ENCODE results near the gene BDH2.

The BDH2 gene

DNA sequence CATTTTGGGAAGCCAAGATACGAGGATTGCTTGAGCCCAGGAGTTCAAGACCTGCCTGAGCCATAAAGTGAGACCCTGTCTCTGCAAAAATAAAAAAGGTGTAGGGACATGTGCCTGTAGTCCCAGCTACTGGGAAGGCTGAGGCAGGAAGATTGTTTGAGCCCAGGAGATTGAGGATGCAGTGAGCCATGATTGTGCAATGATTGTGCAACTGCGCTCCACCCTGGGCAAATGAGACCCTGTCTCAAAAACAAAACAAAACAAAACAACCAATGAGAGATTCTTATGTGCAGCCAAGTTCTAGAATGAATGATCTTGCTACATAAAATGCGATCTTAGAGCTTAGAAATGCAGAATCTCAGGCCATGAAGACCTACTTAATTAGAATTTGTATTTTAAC, 45.6 kb downstream of the BDH2 start:
- Histone ChIP-seq H3K27ac (ENCODE audit: low read depth, low read length) (no peak overlapping the region), H4K20me1 (ENCODE audit: control insufficient read depth, insufficient read depth, low read depth, low read length) (no peaks in the 10 kb centered on the region), H3K9me3 (ENCODE audit: control insufficient read depth, insufficient read depth, low read length) (no peaks in the 10 kb centered on the region), H3K27me3 (ENCODE audit: control insufficient read depth, low read length) (no peaks in the 10 kb centered on the region), H3K4me3 (ENCODE audit: low read length) (no peak overlapping the region), H3K4me1 (ENCODE audit: control insufficient read depth, low read length) (no peaks in the 10 kb centered on the region), H3K79me2 (ENCODE audit: control insufficient read depth, low read length) (no peaks in the 10 kb centered on the region), H3K36me3 (ENCODE audit: control insufficient read depth, low read length) (peaks cover 21% of the 10 kb centered on the region), H3K4me2 (ENCODE audit: low read length) (no peak overlapping the region), H3F3A (ENCODE audit: control insufficient read depth, insufficient read depth) (peaks cover 7% of the 10 kb centered on the region; the same call in 1 of the 2 replicates), H3K9me2 (replicated peaks; ENCODE audit: control insufficient read depth, low read length) (no peaks in the 10 kb centered on the region)
- TF ChIP-seq CTCF (IDR thresholded peaks at IDR 0.05; ENCODE audit: low read depth, low read length, poor library complexity, severe bottlenecking) (no peak), EZH2phosphoT487 (IDR thresholded peaks at IDR 0.05; ENCODE audit: borderline replicate concordance, low read length) (no peak)

DNA sequence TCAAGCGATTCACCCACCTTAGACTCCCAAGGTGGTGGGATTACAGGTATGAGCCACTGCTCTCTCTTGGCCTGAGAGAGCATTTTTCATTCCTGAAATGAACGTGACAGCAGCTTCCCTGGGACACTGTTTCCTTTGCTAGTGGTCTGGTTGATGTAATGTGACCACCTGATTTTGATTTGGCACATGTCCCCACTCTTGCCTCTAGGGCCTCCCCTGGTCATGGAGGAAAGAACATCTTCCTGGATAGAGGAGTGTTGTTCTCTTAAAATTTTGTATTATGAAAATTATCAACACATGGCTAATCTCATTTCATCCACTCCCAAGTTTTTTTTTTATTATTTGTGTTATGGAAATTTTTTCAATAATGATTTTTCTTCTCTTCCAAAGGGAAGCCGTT, 46.9 kb downstream of the BDH2 start:
- no peaks in the 10 kb centered on the region for H4K20me1 ChIP-seq (ENCODE audit: control insufficient read depth, insufficient read depth, low read depth, low read length)
- H3K9me2 ChIP-seq (replicated peaks; ENCODE audit: control insufficient read depth, low read length): no peaks in the 10 kb centered on the region
- H3K4me2 ChIP-seq (ENCODE audit: low read length): no peak overlapping the region
- no peak overlapping the region for H3K27ac ChIP-seq (ENCODE audit: low read depth, low read length)
- no peaks in the 10 kb centered on the region for H3K9me3 ChIP-seq (ENCODE audit: control insufficient read depth, insufficient read depth, low read length)
- TF ChIP-seq EZH2phosphoT487 (IDR thresholded peaks at IDR 0.05; ENCODE audit: borderline replicate concordance, low read length) (no peak), CTCF (IDR thresholded peaks at IDR 0.05; ENCODE audit: low read depth, low read length, poor library complexity, severe bottlenecking) (no peak)
- H3K36me3 ChIP-seq (ENCODE audit: control insufficient read depth, low read length): peaks cover 33% of the 10 kb centered on the region
- no peaks in the 10 kb centered on the region for H3K79me2 ChIP-seq (ENCODE audit: control insufficient read depth, low read length)
- H3K4me1 ChIP-seq (ENCODE audit: control insufficient read depth, low read length): no peaks in the 10 kb centered on the region
- peaks cover 7% of the 10 kb centered on the region; the same call in 1 of the 2 replicates for H3F3A ChIP-seq (ENCODE audit: control insufficient read depth, insufficient read depth)
- no peaks in the 10 kb centered on the region for H3K27me3 ChIP-seq (ENCODE audit: control insufficient read depth, low read length)
- no peak overlapping the region for H3K4me3 ChIP-seq (ENCODE audit: low read length)

GRCh38 chr4:103052145-103052544, 47.5 kb downstream of the BDH2 start:
- Histone ChIP-seq H3K9me3 (ENCODE audit: control insufficient read depth, insufficient read depth, low read length) (no peaks in the 10 kb centered on the region), H3K9me2 (replicated peaks; ENCODE audit: control insufficient read depth, low read length) (no peaks in the 10 kb centered on the region), H3K36me3 (ENCODE audit: control insufficient read depth, low read length) (peaks cover 36% of the 10 kb centered on the region), H3K27me3 (ENCODE audit: control insufficient read depth, low read length) (no peaks in the 10 kb centered on the region), H4K20me1 (ENCODE audit: control insufficient read depth, insufficient read depth, low read depth, low read length) (no peaks in the 10 kb centered on the region), H3K79me2 (ENCODE audit: control insufficient read depth, low read length) (no peaks in the 10 kb centered on the region), H3K27ac (ENCODE audit: low read depth, low read length) (no peak overlapping the region), H3K4me3 (ENCODE audit: low read length) (no peak overlapping the region), H3F3A (ENCODE audit: control insufficient read depth, insufficient read depth) (peaks cover 7% of the 10 kb centered on the region; the same call in 1 of the 2 replicates), H3K4me1 (ENCODE audit: control insufficient read depth, low read length) (no peaks in the 10 kb centered on the region), H3K4me2 (ENCODE audit: low read length) (no peak overlapping the region)
- TF ChIP-seq EZH2phosphoT487 (IDR thresholded peaks at IDR 0.05; ENCODE audit: borderline replicate concordance, low read length): no peak
- TF ChIP-seq CTCF (IDR thresholded peaks at IDR 0.05; ENCODE audit: low read depth, low read length, poor library complexity, severe bottlenecking): no peak
